ENCODE results near the gene DRC1. TPM values are rescaled to one million over a fixed set of nuclear protein-coding genes. Genes with fewer than 3 reads are reported as not detected.

Gene DRC1
- total and polyA plus RNA-seq, 8 donors: 0.92 to 7.9 (median 4.5) TPM; not detected in 1

GRCh38 chr2:26462100-26462499, 60.4 kb downstream of the DRC1 start:
- DNase-seq (peak in 1 of 4 donors; percentile 26), ATAC-seq (no peak)
- H3K36me3 ChIP-seq: no peaks in the 10 kb centered on the region
- intact Hi-C loops (cut with DNase I): no loop called here
- H3K4me1 ChIP-seq: peaks cover 0 to 4% of the 10 kb centered on the region in 2 donors
- H3K27me3 ChIP-seq: no peaks in the 10 kb centered on the region
- H3K4me3 ChIP-seq: no peak overlapping the region
- no peak for TF ChIP-seq CTCF (IDR thresholded peaks at IDR 0.05)
- H3K27ac ChIP-seq: no peak overlapping the region
- no peaks in the 10 kb centered on the region for H3K9me3 ChIP-seq

- DNase-seq (peak in 1 of 4 donors; percentile 37), ATAC-seq (peak; percentile 67)
- peak; percentile 15 to 29 for TF ChIP-seq CTCF (IDR thresholded peaks at IDR 0.05)
- peaks cover 0 to 3% of the 10 kb centered on the region in 2 donors for H3K4me1 ChIP-seq
- no peaks in the 10 kb centered on the region for H3K27me3 ChIP-seq
- H3K36me3 ChIP-seq: no peaks in the 10 kb centered on the region
- intact Hi-C loops (cut with DNase I): no loop called here
- H3K9me3 ChIP-seq: no peaks in the 10 kb centered on the region
- no peak overlapping the region for H3K27ac ChIP-seq
- H3K4me3 ChIP-seq: no peak overlapping the region
Observed at GRCh38 chr2:26462511-26463243, 61.0 kb downstream of the DRC1 start.

- no peak for ATAC-seq
- TF ChIP-seq CTCF (IDR thresholded peaks at IDR 0.05): no peak
- Histone ChIP-seq H3K27me3 (no peaks in the 10 kb centered on the region), H3K36me3 (no peaks in the 10 kb centered on the region), H3K9me3 (no peaks in the 10 kb centered on the region), H3K4me1 (peaks cover 0 to 3% of the 10 kb centered on the region in 2 donors), H3K4me3 (no peak overlapping the region), H3K27ac (no peak overlapping the region)
- intact Hi-C loops (cut with DNase I): no loop called here
- peak in 1 of 4 donors; percentile 22 for DNase-seq
Observed at GRCh38 chr2:26463244-26464192, 61.8 kb downstream of the DRC1 start.

- DNase-seq (peak in 1 of 4 donors; percentile 16), ATAC-seq (no peak)
- peaks cover 0 to 7% of the 10 kb centered on the region in 2 donors for H3K9me3 ChIP-seq
- no peaks in the 10 kb centered on the region for H3K27me3 ChIP-seq
- no peaks in the 10 kb centered on the region for H3K36me3 ChIP-seq
- H3K4me1 ChIP-seq: peaks cover 0 to 3% of the 10 kb centered on the region in 2 donors
- H3K4me3 ChIP-seq: no peak overlapping the region
- intact Hi-C loops (cut with DNase I): no loop called here
- H3K27ac ChIP-seq: no peak overlapping the region
- no peak for TF ChIP-seq CTCF (IDR thresholded peaks at IDR 0.05)
Observed at GRCh38 chr2:26464390-26465265, 62.9 kb downstream of the DRC1 start.

Measured in left lung (tissue), 10 donors.